HG03064 (cell line): Measurements from ENCODE around the gene CMPK2.
"Not testable (repeated sequence)": the region's sequence is repeated elsewhere in the genome, so short reads cannot be mapped to it uniquely, and the experiment has no call there.

Experiments used
- ATAC-seq: cut with Tn5 transposase; IDR thresholded peaks from one replicate; pipeline ENCODE4 v1.9.1; 2021; ENCODE audit warnings: low read depth; ENCODE audit not compliant: unreplicated experiment

The CMPK2 gene

GRCh38 chr2:6881046-6881445, 15.3 kb upstream of the CMPK2 start:
- no peak for ATAC-seq

DNA sequence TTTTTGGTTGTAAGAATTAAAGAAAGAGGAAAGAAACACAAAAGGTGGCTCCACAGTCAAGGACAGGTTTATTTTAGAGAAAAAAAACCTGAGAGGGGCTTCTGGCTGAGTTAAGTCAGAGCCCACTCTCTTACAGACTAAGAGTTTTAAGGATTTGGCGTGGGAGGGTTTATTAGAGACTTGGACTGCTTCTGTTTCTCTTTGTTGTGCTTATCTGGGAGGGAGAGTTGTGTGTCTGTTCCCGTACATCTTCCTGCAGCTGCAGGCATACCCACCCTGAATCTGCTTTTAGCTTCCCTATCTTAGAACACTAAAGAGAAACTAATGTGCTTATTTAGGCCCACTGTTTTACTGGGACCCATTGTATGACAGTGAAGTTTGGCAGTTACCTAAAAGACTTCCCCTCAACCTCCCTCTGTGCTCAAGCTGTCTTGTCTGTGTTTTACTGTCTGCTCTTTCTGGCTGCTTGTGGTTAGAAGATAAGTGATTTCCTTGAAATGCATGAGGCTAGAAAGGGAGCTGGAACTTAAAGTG, 14.6 kb upstream of the CMPK2 start:
- ATAC-seq, result no peak

DNA sequence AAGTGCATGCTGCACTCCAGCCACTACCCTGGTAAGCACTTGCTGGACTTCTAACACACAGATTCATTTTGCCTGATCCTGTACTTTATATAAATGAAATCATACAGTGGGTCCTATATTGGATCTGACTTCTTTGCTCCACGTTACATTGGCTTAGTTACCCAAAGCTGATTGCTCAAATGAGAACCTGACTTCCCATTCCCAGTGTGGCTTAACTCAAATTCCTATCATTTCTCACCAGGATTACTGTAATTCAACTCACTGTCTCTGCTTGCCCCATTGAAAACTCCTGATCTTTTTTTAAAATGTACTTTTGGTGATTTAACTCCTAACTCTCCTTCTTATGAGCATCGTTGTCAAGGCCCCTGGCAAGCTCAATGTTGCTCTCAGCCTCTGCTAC, 13.3 kb upstream of the CMPK2 start:
- ATAC-seq, result no peak

- no peak for ATAC-seq
Measured at GRCh38 chr2:6878549-6878948, 12.8 kb upstream of the CMPK2 start.

GRCh38 chr2:6877402-6878304, 11.9 kb upstream of the CMPK2 start, which contains the start of gene RSAD2:
TSS of gene RSAD2 (plus strand) at chr2:6877777. CDS start at chr2:6877801, 24 bp downstream.
- ATAC-seq, result peak; percentile 79

DNA sequence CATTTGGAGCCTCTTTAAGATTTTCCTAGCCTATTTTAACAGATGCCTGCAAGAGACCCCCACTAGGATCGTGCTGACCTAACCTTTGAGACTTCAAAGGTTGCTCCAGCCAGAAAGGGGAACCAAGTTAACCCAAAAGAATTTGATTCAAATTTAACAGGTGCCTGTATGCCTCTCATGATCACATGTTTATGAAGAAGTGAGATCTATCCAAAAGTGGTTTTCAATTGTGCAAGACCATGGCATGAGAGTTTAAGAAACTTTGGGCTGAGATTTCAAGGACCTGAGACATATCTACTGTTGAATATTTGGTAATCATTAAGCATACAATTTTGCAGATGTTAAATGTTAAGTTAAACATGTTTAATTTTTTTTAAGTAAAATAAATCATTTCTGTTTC, 10.6 kb upstream of the CMPK2 start:
- no peak for ATAC-seq

GRCh38 chr2:6874032-6874431, 8.3 kb upstream of the CMPK2 start:
- no peak for ATAC-seq

DNA sequence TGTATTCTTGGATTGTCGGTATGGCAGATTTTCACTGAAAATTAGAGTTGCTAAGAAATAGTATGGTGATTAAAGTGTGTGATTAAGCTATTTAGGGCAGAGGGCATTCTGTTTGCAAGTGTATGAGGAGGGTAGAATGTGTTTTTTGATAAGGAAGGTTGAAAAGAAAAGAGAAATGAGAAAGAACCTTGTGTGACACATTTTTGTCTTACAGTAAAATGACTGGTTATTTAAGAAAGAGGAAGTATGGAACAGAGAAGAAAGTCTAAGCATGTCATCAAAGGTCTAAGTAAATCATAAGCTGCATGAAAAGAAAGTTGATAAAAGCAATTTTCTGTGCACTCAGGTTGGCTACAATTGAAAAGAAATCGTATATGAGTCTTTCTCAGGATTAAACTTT, 6.7 kb upstream of the CMPK2 start:
- peak; percentile 61 for ATAC-seq

DNA sequence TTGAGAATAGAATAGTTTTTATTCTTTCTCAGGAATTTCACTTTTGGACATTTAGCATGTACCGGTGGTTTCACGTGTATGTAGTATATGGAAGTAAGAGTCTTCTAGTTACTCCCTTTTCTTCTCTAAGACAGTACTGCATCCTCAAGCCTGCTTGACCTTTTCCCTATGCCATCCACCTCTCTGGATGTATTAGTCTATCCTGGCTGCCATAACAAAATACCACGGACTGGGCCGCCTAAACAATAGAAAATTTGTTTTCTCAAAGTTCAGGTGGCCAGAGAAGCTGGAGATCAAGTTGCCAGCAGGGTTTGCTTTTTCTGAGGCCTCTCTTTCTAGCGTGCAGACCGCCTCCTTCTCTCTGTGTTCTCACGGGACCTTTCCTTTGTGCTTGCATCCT, 1.3 kb upstream of the CMPK2 start:
- no peak for ATAC-seq

DNA sequence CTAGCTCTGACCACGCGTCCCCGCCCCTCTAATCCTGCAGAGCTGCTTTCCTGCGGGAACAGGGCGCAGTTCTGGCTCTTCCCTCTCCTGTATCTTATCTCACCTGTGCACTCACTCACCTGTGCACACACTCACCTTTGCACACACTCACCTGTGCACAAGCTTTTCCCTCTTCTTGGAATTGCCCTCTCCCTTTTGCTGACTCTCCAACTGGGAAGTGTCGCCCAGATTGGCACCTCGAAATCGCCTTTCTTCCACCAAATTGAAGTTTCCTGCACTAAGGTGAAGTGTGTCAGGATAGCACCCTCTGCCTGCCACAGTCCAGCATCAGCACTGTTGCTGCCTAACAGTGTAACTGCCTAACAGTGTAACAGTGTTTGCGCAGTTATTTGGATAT, 566 bp upstream of the CMPK2 start:
- peak; percentile 47 for ATAC-seq

DNA sequence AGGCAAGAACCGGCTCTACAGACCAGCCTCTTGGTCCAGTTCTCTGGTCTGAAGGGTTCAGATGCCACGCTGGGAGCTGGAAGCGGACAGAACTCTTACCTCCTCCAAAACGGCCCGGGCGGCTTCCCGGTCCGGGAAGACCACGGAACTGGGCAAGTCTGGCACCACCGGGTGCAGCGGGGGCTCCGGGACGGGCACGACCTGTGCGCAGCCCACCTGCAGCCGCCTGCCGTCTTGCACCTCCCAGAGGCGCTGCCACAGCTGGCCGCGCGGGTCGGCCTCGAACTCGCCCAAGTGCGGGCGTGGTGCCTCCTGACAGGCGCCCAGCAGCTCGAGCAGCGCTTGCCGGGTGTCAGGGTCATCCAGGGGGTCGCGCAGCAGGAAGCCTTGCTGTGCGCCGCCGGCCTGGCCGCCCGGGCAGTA, 773 bp downstream of the CMPK2 start:
- peak; percentile 22 for ATAC-seq

DNA sequence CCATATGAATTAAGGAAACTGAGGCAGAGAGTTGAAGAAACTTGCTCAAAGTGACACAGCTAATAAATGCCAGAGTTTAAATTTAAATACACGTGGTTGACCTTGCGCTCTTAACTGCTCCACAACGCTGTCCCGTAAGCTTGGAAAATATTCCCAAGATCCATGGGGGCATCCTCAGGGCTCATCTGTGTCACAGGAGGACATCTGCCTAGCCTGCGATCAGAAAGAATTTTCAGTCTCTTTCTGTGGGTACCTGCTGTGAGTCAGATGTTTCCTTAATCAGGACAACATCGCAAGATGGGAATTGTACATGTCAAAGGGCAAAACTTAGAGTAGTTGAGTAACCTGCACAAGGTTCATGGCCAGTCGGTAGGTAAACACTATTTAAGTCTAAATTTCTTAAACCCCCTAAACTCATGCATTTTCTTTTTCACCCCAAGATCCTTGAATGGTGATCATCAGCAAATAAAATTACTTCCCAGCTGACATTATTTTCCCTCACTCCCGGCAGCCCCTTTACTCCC, 1.4 kb downstream of the CMPK2 start:
- no peak for ATAC-seq

- ATAC-seq, result no peak
Measured at GRCh38 chr2:6863792-6864191, 1.9 kb downstream of the CMPK2 start.

- ATAC-seq, result no peak
Measured at GRCh38 chr2:6860296-6860695, 5.4 kb downstream of the CMPK2 start.

DNA sequence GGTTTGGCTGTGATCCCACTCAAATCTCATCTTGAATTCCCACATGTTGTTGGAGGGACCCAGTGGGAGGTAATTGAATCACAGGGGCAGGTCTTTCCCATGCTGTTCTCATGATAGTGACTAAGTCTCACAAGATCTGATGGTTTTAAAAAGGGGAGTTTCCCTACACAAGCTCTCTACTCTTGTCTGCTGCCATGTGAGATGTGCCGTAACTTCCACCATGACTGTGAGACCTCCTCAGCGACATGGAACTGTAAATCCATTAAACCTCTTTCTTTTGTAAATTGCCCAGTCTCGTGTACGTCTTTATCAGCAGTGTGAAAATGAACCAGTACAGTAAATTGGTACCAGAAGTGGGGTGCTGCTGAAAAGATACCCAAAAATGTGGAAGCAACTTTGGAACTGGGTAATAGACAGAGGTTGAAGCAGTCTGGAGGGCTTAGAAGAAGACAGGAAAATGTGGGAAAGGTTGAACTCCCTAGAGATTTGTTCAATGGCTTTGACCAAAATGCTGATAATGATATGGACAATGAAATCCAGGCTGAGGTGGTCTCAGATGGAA, 7.2 kb downstream of the CMPK2 start:
- not testable (repeated sequence) for ATAC-seq

GRCh38 chr2:6856548-6856920, 9.2 kb downstream of the CMPK2 start:
- ATAC-seq, result no peak

DNA sequence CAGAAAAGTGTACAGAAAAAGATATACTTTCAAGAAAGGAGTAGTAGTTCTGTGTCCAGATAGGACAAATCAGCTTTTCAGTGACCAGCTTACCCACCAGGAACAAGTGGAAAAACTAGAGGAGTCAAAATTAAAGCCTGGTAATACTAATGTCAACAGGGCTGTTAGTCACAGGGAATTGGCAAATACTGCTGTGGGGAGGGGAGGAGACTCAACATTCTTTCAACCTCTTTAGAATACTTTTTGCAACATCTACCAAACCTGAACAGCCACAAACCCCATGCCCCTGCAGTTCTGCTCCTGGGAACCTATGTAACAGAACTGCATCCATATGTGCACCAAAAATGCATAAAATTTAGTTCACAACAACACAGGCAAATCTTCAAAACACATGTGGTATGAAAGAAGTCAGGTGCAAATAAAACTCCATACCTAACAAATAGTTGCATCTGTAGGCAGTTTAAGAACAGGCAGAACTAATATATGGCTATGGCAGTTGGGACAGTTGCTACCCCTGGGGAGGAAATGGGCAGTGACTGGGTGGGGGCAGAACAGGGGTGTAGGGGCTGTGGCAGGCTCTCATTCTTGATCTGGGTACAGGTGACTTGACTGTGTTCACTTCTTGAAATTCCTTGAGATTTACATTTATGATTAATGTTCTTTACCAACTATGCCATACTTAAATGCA, 9.7 kb downstream of the CMPK2 start:
- no peak for ATAC-seq

- ATAC-seq, result no peak
Measured at GRCh38 chr2:6854416-6854815, 11.3 kb downstream of the CMPK2 start.

- no peak for ATAC-seq
Measured at GRCh38 chr2:6852195-6852594, 13.5 kb downstream of the CMPK2 start.

GRCh38 chr2:6846967-6847681, 18.6 kb downstream of the CMPK2 start:
- ATAC-seq, result no peak
